ENCODE measurements around the gene PSMD8.

The PSMD8 gene

GRCh38 chr19:38378866-38379265, 4.5 kb downstream of the PSMD8 start:
- no peak overlapping the region for H3K4me3 ChIP-seq (ENCODE audit: low read depth, low read length, poor library complexity, severe bottlenecking)
- H3K79me2 ChIP-seq (ENCODE audit: insufficient read depth, low read length) = peaks cover 13% of the 10 kb centered on the region
- no peak overlapping the region for H3K9ac ChIP-seq (ENCODE audit: low read length)
- no peak overlapping the region for H2AFZ ChIP-seq (ENCODE audit: low read length)
- no peak overlapping the region for H3K4me2 ChIP-seq (ENCODE audit: low read length)
- H3F3A ChIP-seq (ENCODE audit: insufficient read depth, low read length) = no peaks in the 10 kb centered on the region
- peaks cover 61% of the 10 kb centered on the region for H3K36me3 ChIP-seq (ENCODE audit: insufficient read depth, low read length)
- H3K4me1 ChIP-seq (ENCODE audit: insufficient read depth, low read length, severe bottlenecking) = peaks cover 20% of the 10 kb centered on the region
- H3K9me2 ChIP-seq (ENCODE audit: low read depth, low read length) = no peaks in the 10 kb centered on the region
- no peak for TF ChIP-seq EZH2 (IDR thresholded peaks at IDR 0.05; ENCODE audit: borderline replicate concordance, low read length)
- no peak for TF ChIP-seq CTCF (IDR thresholded peaks at IDR 0.05; ENCODE audit: low read length)
- H4K20me1 ChIP-seq (ENCODE audit: insufficient read depth, low read length) = no peaks in the 10 kb centered on the region
- no peaks in the 10 kb centered on the region for H3K9me3 ChIP-seq (ENCODE audit: low read length)
- no peak overlapping the region for H3K27ac ChIP-seq (ENCODE audit: low read depth, low read length, poor library complexity, severe bottlenecking)
- no peaks in the 10 kb centered on the region for H3K27me3 ChIP-seq (ENCODE audit: insufficient read depth, low read length)

- H3K9me2 ChIP-seq (ENCODE audit: low read depth, low read length) = no peaks in the 10 kb centered on the region
- H3K4me1 ChIP-seq (ENCODE audit: insufficient read depth, low read length, severe bottlenecking) = peaks cover 7% of the 10 kb centered on the region
- H2AFZ ChIP-seq (ENCODE audit: low read length) = no peak overlapping the region
- no peaks in the 10 kb centered on the region for H3K27me3 ChIP-seq (ENCODE audit: insufficient read depth, low read length)
- H3F3A ChIP-seq (ENCODE audit: insufficient read depth, low read length) = no peaks in the 10 kb centered on the region
- H3K27ac ChIP-seq (ENCODE audit: low read depth, low read length, poor library complexity, severe bottlenecking) = no peak overlapping the region
- peaks cover 64% of the 10 kb centered on the region for H3K36me3 ChIP-seq (ENCODE audit: insufficient read depth, low read length)
- no peaks in the 10 kb centered on the region for H4K20me1 ChIP-seq (ENCODE audit: insufficient read depth, low read length)
- H3K79me2 ChIP-seq (ENCODE audit: insufficient read depth, low read length) = peaks cover 1% of the 10 kb centered on the region
- H3K9me3 ChIP-seq (ENCODE audit: low read length) = no peaks in the 10 kb centered on the region
- no peak overlapping the region for H3K9ac ChIP-seq (ENCODE audit: low read length)
- H3K4me2 ChIP-seq (ENCODE audit: low read length) = no peak overlapping the region
- TF ChIP-seq EZH2 (IDR thresholded peaks at IDR 0.05; ENCODE audit: borderline replicate concordance, low read length) (no peak), CTCF (IDR thresholded peaks at IDR 0.05; ENCODE audit: low read length) (no peak)
- H3K4me3 ChIP-seq (ENCODE audit: low read depth, low read length, poor library complexity, severe bottlenecking) = no peak overlapping the region
Observed at GRCh38 chr19:38381138-38381537, 6.8 kb downstream of the PSMD8 start.

GRCh38 chr19:38383184-38383583, 8.8 kb downstream of the PSMD8 start:
- no peak overlapping the region for H3K4me2 ChIP-seq (ENCODE audit: low read length)
- H3K36me3 ChIP-seq (ENCODE audit: insufficient read depth, low read length) = peaks cover 52% of the 10 kb centered on the region
- H3K9me3 ChIP-seq (ENCODE audit: low read length) = no peaks in the 10 kb centered on the region
- peaks cover 15% of the 10 kb centered on the region for H3K4me1 ChIP-seq (ENCODE audit: insufficient read depth, low read length, severe bottlenecking)
- TF ChIP-seq EZH2 (IDR thresholded peaks at IDR 0.05; ENCODE audit: borderline replicate concordance, low read length) (no peak), CTCF (IDR thresholded peaks at IDR 0.05; ENCODE audit: low read length) (no peak)
- no peaks in the 10 kb centered on the region for H3K27me3 ChIP-seq (ENCODE audit: insufficient read depth, low read length)
- no peak overlapping the region for H3K9ac ChIP-seq (ENCODE audit: low read length)
- H4K20me1 ChIP-seq (ENCODE audit: insufficient read depth, low read length) = no peaks in the 10 kb centered on the region
- H3K79me2 ChIP-seq (ENCODE audit: insufficient read depth, low read length) = no peaks in the 10 kb centered on the region
- H3F3A ChIP-seq (ENCODE audit: insufficient read depth, low read length) = no peaks in the 10 kb centered on the region
- H3K4me3 ChIP-seq (ENCODE audit: low read depth, low read length, poor library complexity, severe bottlenecking) = no peak overlapping the region
- H3K9me2 ChIP-seq (ENCODE audit: low read depth, low read length) = no peaks in the 10 kb centered on the region
- H3K27ac ChIP-seq (ENCODE audit: low read depth, low read length, poor library complexity, severe bottlenecking) = no peak overlapping the region
- H2AFZ ChIP-seq (ENCODE audit: low read length) = no peak overlapping the region

Measured in OCI-LY1 (cell line).